T-cell (primary cell): Measurements from ENCODE around the gene SREBF2. TPM values are rescaled to one million over a fixed set of nuclear protein-coding genes. Genes with fewer than 3 reads are reported as not detected.
"Not testable (repeated sequence)": the region's sequence is repeated elsewhere in the genome, so short reads cannot be mapped to it uniquely, and the experiment has no call there.

Source experiments
- ATAC-seq, 4 experiments: fragments of 200-7000 bp in 3 of 4; fragments of 150-1000 bp in 1 of 4; cut with Tn5 transposase; replicated peaks in 1 of 4; 1 replicate in 3 of 4; 2 replicates in 1 of 4; pipeline ENCODE4 v1.10.0; 2021; ENCODE audit warnings: moderate library complexity in 3 of 4, mild to moderate bottlenecking in 2 of 4, moderate number of reproducible peaks in 1 of 4
- CTCF ChIA-PET, 2 donors: fragments of 300-600 bp; sonication (Branson Sonifier 250); formaldehyde crosslinking; loops; one replicate each; lab custom pipeline; 2022; ENCODE audit warnings: antibody characterized with exemption in 2 of 2; lab: Charles Lee
- POLR2A ChIA-PET, 2 donors: fragments of 300-600 bp; sonication (Branson Sonifier 250); formaldehyde crosslinking; loops; one replicate each; lab custom pipeline; 2022; ENCODE audit warnings: antibody characterized with exemption in 2 of 2; lab: Charles Lee
- DNase-seq, 35 experiments: peaks; one replicate each; pipeline versions ENCODE4 v3.0.0 to v3.0.0-alpha.2; 2013 to 2023
- H3K27ac ChIP-seq: one replicate; pipeline ENCODE4 v1.5.1; 2013; ENCODE audit warnings: low read length
- H3K27me3 ChIP-seq, 2 experiments: replicated peaks in 1 of 2; 1 replicate in 1 of 2; 2 replicates in 1 of 2; pipeline versions ENCODE4 v1.6.1 to v1.7.0; 2013; ENCODE audit warnings: low read length in 1 of 2, mixed read lengths in 1 of 2; ENCODE audit not compliant: control insufficient read depth in 2 of 2, insufficient read depth in 2 of 2; ENCODE audit errors: extremely low read depth in 1 of 2
- H3K36me3 ChIP-seq, 2 donors: 1 replicate in 1 of 2; 2 replicates in 1 of 2; pipeline versions ENCODE4 v1.6.1 to v1.7.0; 2013; ENCODE audit warnings: low read length in 1 of 2; ENCODE audit not compliant: control insufficient read depth in 2 of 2, insufficient read depth in 1 of 2; ENCODE audit errors: extremely low read depth in 1 of 2
- H3K4me1 ChIP-seq, 2 experiments: 1 replicate in 1 of 2; 2 replicates in 1 of 2; pipeline versions ENCODE4 v1.6.1 to v1.7.0; 2013; ENCODE audit warnings: low read length in 2 of 2, mixed read lengths in 1 of 2; ENCODE audit not compliant: insufficient read depth in 2 of 2, control insufficient read depth in 1 of 2; ENCODE audit errors: extremely low read depth in 1 of 2
- H3K4me3 ChIP-seq, 2 donors: 1 replicate in 1 of 2; 2 replicates in 1 of 2; pipeline versions ENCODE4 v1.5.1 to v1.7.0; 2013; ENCODE audit warnings: mild to moderate bottlenecking in 2 of 2, low read length in 1 of 2, moderate library complexity in 1 of 2; ENCODE audit not compliant: control insufficient read depth in 1 of 2; ENCODE audit errors: extremely low read depth in 1 of 2
- H3K9me3 ChIP-seq: 2 replicates; pipeline ENCODE4 v1.7.0; 2013
- H3K27ac Mint-ChIP-seq, 2 donors: one replicate each; pipeline ENCODE4 v1.8.0; 2020 to 2021; ENCODE audit warnings: mild to moderate bottlenecking in 2 of 2, mixed read lengths in 2 of 2
- H3K27me3 Mint-ChIP-seq, 2 donors: one replicate each; pipeline ENCODE4 v1.8.0; 2021 to 2022; ENCODE audit warnings: mixed read lengths in 2 of 2
- H3K36me3 Mint-ChIP-seq: one replicate; pipeline ENCODE4 v1.8.0; 2021; ENCODE audit warnings: mixed read lengths
- H3K4me1 Mint-ChIP-seq, 3 donors: one replicate each; pipeline ENCODE4 v1.8.0; 2020 to 2022; ENCODE audit warnings: mixed read lengths in 3 of 3, mild to moderate bottlenecking in 1 of 3
- H3K4me3 Mint-ChIP-seq, 3 donors: one replicate each; pipeline ENCODE4 v1.8.0; 2020 to 2022; ENCODE audit warnings: mild to moderate bottlenecking in 3 of 3, mixed read lengths in 3 of 3, moderate library complexity in 3 of 3
- H3K9me3 Mint-ChIP-seq, 3 donors: one replicate each; pipeline ENCODE4 v1.8.0; 2020 to 2022; ENCODE audit warnings: mixed read lengths in 3 of 3
- WGBS: methylation state at CpG from one replicate; pipeline ENCODE4 v1.1.5; 2013; ENCODE audit warnings: missing lambda C conversion rate; ENCODE audit not compliant: insufficient coverage; 5-methylcytosine and 5-hydroxymethylcytosine counted together
- total RNA-seq, 35 experiments: library from RNA in 6 of 35; stranded (reverse) in 6 of 35; fragments of 120-200 nt in 1 of 35; gene quantifications; one replicate each; pipeline versions ENCODE4 v1.2.1 to v1.2.4 and lab custom pipeline; 2013 to 2026

SREBF2 gene
- total RNA-seq, 5 donors from 2014 or later (not counting 1 experiment from before 2014, with no cell fraction given): 71.9 to 128 (median 112) TPM

- H3K4me3 Mint-ChIP-seq: peak overlapping the region; percentile 88 to 96 (median 93)
- Histone ChIP-seq H3K36me3 (peaks cover 2 to 6% of the 10 kb centered on the region in 2 donors), H3K4me3 (peak overlapping the region; percentile 66 to 99), H3K27ac (peak overlapping the region; percentile 80), H3K9me3 (no peaks in the 10 kb centered on the region), H3K4me1 (peaks cover 2 to 12% of the 10 kb centered on the region in 2 experiments), H3K27me3 (no peaks in the 10 kb centered on the region)
- CTCF ChIA-PET: interaction anchor here in 1 of 2 donors (0.6 to 1.8 kb wide), 12 partner anchors 10 to 113 kb away, joined by 3 to 8 read pairs (median 4); partner anchors contain the start of genes CCDC134 and CENPM
- peak in 31 of 35 experiments; percentile 2 to 70 (median 19) for DNase-seq
- WGBS: under 1% methylated on average over 86 of the region's 86 CpGs
- ATAC-seq: peak; percentile 15 to 42 (median 36)
- peaks cover 28 to 48% (median 44%) of the 10 kb centered on the region in 3 donors for H3K4me1 Mint-ChIP-seq
- no peaks in the 10 kb centered on the region for H3K9me3 Mint-ChIP-seq
- H3K27me3 Mint-ChIP-seq: no peaks in the 10 kb centered on the region
- H3K36me3 Mint-ChIP-seq: peaks cover 14% of the 10 kb centered on the region
- H3K27ac Mint-ChIP-seq: peak overlapping the region; percentile 93
- POLR2A ChIA-PET: interaction anchor here (0.5 to 1.3 kb wide), 12 partner anchors 9 to 385 kb away, joined by 3 to 19 read pairs (median 5); partner anchors contain the start of gene CENPM (in 1 of the 2)
These were observed 582 bp downstream of the SREBF2 start for GRCh38 chr22:41833369-41834004.

- WGBS: 19% methylated on average over 7 of the region's 14 CpGs
- peaks cover 19% of the 10 kb centered on the region for H3K36me3 Mint-ChIP-seq
- no peaks in the 10 kb centered on the region for H3K9me3 Mint-ChIP-seq
- peak overlapping the region; percentile 88 to 93 (median 91) for H3K4me3 Mint-ChIP-seq
- POLR2A ChIA-PET: interaction anchor here in 1 of 2 donors (0.9 to 1.2 kb wide), 2 partner anchors 10 to 11 kb away, joined by 3 to 10 read pairs; no protein-coding TSS in a partner anchor
- peaks cover 2 to 10% of the 10 kb centered on the region in 2 donors for H3K36me3 ChIP-seq
- no peaks in the 10 kb centered on the region for H3K9me3 ChIP-seq
- DNase-seq (peak in 1 of 35 experiments; percentile 31), ATAC-seq (no peak)
- peak overlapping the region; percentile 93 for H3K27ac Mint-ChIP-seq
- H3K27ac ChIP-seq: peak overlapping the region; percentile 80
- H3K4me3 ChIP-seq: peak overlapping the region; percentile 66 to 99
- peaks cover 2 to 12% of the 10 kb centered on the region in 2 experiments for H3K4me1 ChIP-seq
- H3K27me3 Mint-ChIP-seq: no peaks in the 10 kb centered on the region
- H3K27me3 ChIP-seq: no peaks in the 10 kb centered on the region
- peaks cover 35 to 56% (median 52%) of the 10 kb centered on the region in 3 donors for H3K4me1 Mint-ChIP-seq
- CTCF ChIA-PET: interaction anchor here (0.5 to 0.8 kb wide), 2 partner anchors 23 to 704 kb away, joined by 3 to 5 read pairs; no protein-coding TSS in a partner anchor
These were observed 1.4 kb downstream of the SREBF2 start for GRCh38 chr22:41834005-41834944.

GRCh38 chr22:41835462-41835861 is 2.6 kb downstream of the SREBF2 start:
- not testable (repeated sequence) for H3K4me3 Mint-ChIP-seq, H3K27me3 ChIP-seq, H3K9me3 Mint-ChIP-seq, ATAC-seq, H3K27me3 Mint-ChIP-seq, DNase-seq, H3K27ac ChIP-seq, H3K9me3 ChIP-seq, H3K4me3 ChIP-seq
- POLR2A ChIA-PET: interaction anchor here in 1 of 2 donors (0.6 kb wide), 1 partner anchor 281 kb away, joined by 3 read pairs; no protein-coding TSS in a partner anchor
- Histone ChIP-seq H3K4me1 (peaks cover 2 to 12% of the 10 kb centered on the region in 2 experiments), H3K36me3 (peaks cover 2 to 10% of the 10 kb centered on the region in 2 donors)
- WGBS: 91% methylated on average over 5 of the region's 8 CpGs
- Mint-ChIP-seq H3K4me1 (peaks cover 42 to 65% (median 61%) of the 10 kb centered on the region in 3 donors), H3K36me3 (peaks cover 26% of the 10 kb centered on the region), H3K27ac (peak overlapping the region in 1 of 2 donors; percentile 76)
- CTCF ChIA-PET: interaction anchor here (0.6 to 0.8 kb wide), 3 partner anchors 12 to 74 kb away, joined by 3 to 8 read pairs (median 3); no protein-coding TSS in a partner anchor

- Histone ChIP-seq H3K9me3 (no peaks in the 10 kb centered on the region), H3K4me1 (peaks cover 2 to 12% of the 10 kb centered on the region in 2 experiments), H3K36me3 (peaks cover 2 to 10% of the 10 kb centered on the region in 2 donors), H3K27me3 (no peaks in the 10 kb centered on the region), H3K4me3 (no peak overlapping the region), H3K27ac (no peak overlapping the region)
- POLR2A ChIA-PET: no interaction called here
- no peak for DNase-seq
- peaks cover 46 to 68% (median 67%) of the 10 kb centered on the region in 3 donors for H3K4me1 Mint-ChIP-seq
- peak overlapping the region in 1 of 2 donors; percentile 23 for H3K27ac Mint-ChIP-seq
- WGBS: 100% methylated on average over 1 of the region's 2 CpGs
- H3K36me3 Mint-ChIP-seq: peaks cover 30% of the 10 kb centered on the region
- CTCF ChIA-PET: no interaction called here
- no peak for ATAC-seq
- no peaks in the 10 kb centered on the region for H3K9me3 Mint-ChIP-seq
- no peaks in the 10 kb centered on the region for H3K27me3 Mint-ChIP-seq
- no peak overlapping the region for H3K4me3 Mint-ChIP-seq
These were observed 3.6 kb downstream of the SREBF2 start for GRCh38 chr22:41836551-41836950.

- ChIA-PET POLR2A (interaction anchor here (0.6 kb wide), 4 partner anchors 34 to 606 kb away, joined by 4 to 9 read pairs (median 6); no protein-coding TSS in a partner anchor), CTCF (interaction anchor here in 1 of 2 donors (0.6 kb wide), 2 partner anchors 85 to 141 kb away, joined by 3 to 4 read pairs; no protein-coding TSS in a partner anchor)
- ATAC-seq: peak in 1 of 4 experiments; percentile 25
- no peaks in the 10 kb centered on the region for H3K9me3 ChIP-seq
- DNase-seq: no peak
- Mint-ChIP-seq H3K36me3 (peaks cover 34% of the 10 kb centered on the region), H3K4me1 (peaks cover 47 to 76% (median 74%) of the 10 kb centered on the region in 3 donors), H3K4me3 (no peak overlapping the region), H3K9me3 (no peaks in the 10 kb centered on the region), H3K27ac (peak overlapping the region; percentile 37 to 71), H3K27me3 (no peaks in the 10 kb centered on the region)
- H3K4me3 ChIP-seq: no peak overlapping the region
- no peak overlapping the region for H3K27ac ChIP-seq
- H3K4me1 ChIP-seq: peaks cover 0 to 12% of the 10 kb centered on the region in 2 experiments
- H3K36me3 ChIP-seq: peaks cover 8 to 10% of the 10 kb centered on the region in 2 donors
- no peaks in the 10 kb centered on the region for H3K27me3 ChIP-seq
- 75% methylated on average over 1 of the region's 1 CpG for WGBS
These were observed 6.1 kb downstream of the SREBF2 start for GRCh38 chr22:41838842-41839618.
